NCI-H146 treated with DMSO at 0.1 percent for 48 hours (cell line): Measurements from ENCODE around the gene RAP1GAP.

Source experiments
- DNase-seq: peaks from one replicate; lab custom pipeline; 2025; ENCODE audit not compliant: unreplicated experiment; lab: John Stamatoyannopoulos, UW

RAP1GAP gene

GRCh38 chr1:21662426-21663247 lies 6.5 kb downstream of the RAP1GAP start:
- no peak for DNase-seq

GRCh38 chr1:21661886-21662285 lies 7.3 kb downstream of the RAP1GAP start:
- no peak for DNase-seq

- DNase-seq: no peak
These were observed 9.2 kb downstream of the RAP1GAP start for GRCh38 chr1:21659924-21660326.

- peak; percentile 54 for DNase-seq
These were observed 9.8 kb downstream of the RAP1GAP start for GRCh38 chr1:21659099-21659923.

GRCh38 chr1:21657456-21658190 lies 11.5 kb downstream of the RAP1GAP start:
- no peak for DNase-seq

GRCh38 chr1:21655748-21656147 lies 13.4 kb downstream of the RAP1GAP start:
- no peak for DNase-seq

- DNase-seq: no peak
These were observed 13.9 kb downstream of the RAP1GAP start for GRCh38 chr1:21655259-21655658.

GRCh38 chr1:21654209-21654608 lies 14.9 kb downstream of the RAP1GAP start:
- DNase-seq: no peak

GRCh38 chr1:21653744-21654100 lies 15.4 kb downstream of the RAP1GAP start:
- DNase-seq: no peak

GRCh38 chr1:21652937-21653743 lies 16.0 kb downstream of the RAP1GAP start:
- DNase-seq: no peak

- no peak for DNase-seq
These were observed 16.8 kb downstream of the RAP1GAP start for GRCh38 chr1:21652101-21652936.

- DNase-seq: no peak
These were observed 17.7 kb downstream of the RAP1GAP start for GRCh38 chr1:21651214-21652042.

GRCh38 chr1:21650400-21650799 lies 18.8 kb downstream of the RAP1GAP start:
- no peak for DNase-seq

- no peak for DNase-seq
These were observed 19.8 kb downstream of the RAP1GAP start for GRCh38 chr1:21649315-21649714.

GRCh38 chr1:21648791-21649190 lies 20.4 kb downstream of the RAP1GAP start:
- no peak for DNase-seq

- no peak for DNase-seq
These were observed 20.8 kb downstream of the RAP1GAP start for GRCh38 chr1:21648352-21648730.

- no peak for DNase-seq
These were observed 21.5 kb downstream of the RAP1GAP start for GRCh38 chr1:21647431-21648351.

GRCh38 chr1:21645550-21645949 lies 23.6 kb downstream of the RAP1GAP start:
- DNase-seq: no peak
